LNCaP clone FGC (cell line): ENCODE results near the gene RAB19.

Experiments
- DNase-seq: peaks from one replicate; pipeline ENCODE4 v3.0.0-alpha.2; 2011; ENCODE audit warnings: low read depth
- H3K4me3 ChIP-seq: 2 replicates; pipeline ENCODE4 v1.5.1; 2011; ENCODE audit warnings: mild to moderate bottlenecking, low read depth, low read length, control low read depth
- TF ChIP-seq, protein P1 (sequence below): IDR thresholded peaks from 2 replicates; pipeline ENCODE4 v1.5.1; 2012; ENCODE audit warnings: mild to moderate bottlenecking; ENCODE audit not compliant: control insufficient read depth, insufficient read depth; ENCODE audit errors: extremely low read depth

RAB19 gene

DNA sequence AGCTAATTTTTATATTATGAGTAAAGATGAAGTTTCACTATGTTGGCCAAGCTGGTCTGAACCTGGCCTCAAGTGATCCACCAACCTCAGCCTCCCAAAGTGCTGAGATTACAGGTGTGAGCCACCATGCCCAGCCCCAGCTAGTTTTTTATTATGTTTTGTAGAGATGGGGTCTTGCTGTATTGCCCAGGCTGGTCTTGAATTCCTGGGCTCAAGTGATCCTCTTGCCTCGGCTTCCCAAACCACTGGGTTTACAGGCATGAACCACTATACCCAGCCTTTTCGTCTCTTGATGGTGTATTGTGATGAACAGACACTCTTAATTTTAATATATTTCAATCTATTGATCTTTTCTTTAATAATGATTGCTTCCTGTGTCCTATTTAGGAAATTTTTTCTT, 17.7 kb downstream of the RAB19 start:
- TF ChIP-seq, protein P1, sequence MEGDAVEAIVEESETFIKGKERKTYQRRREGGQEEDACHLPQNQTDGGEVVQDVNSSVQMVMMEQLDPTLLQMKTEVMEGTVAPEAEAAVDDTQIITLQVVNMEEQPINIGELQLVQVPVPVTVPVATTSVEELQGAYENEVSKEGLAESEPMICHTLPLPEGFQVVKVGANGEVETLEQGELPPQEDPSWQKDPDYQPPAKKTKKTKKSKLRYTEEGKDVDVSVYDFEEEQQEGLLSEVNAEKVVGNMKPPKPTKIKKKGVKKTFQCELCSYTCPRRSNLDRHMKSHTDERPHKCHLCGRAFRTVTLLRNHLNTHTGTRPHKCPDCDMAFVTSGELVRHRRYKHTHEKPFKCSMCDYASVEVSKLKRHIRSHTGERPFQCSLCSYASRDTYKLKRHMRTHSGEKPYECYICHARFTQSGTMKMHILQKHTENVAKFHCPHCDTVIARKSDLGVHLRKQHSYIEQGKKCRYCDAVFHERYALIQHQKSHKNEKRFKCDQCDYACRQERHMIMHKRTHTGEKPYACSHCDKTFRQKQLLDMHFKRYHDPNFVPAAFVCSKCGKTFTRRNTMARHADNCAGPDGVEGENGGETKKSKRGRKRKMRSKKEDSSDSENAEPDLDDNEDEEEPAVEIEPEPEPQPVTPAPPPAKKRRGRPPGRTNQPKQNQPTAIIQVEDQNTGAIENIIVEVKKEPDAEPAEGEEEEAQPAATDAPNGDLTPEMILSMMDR, result no peak
- no peak for DNase-seq
- no peak overlapping the region for H3K4me3 ChIP-seq

DNA sequence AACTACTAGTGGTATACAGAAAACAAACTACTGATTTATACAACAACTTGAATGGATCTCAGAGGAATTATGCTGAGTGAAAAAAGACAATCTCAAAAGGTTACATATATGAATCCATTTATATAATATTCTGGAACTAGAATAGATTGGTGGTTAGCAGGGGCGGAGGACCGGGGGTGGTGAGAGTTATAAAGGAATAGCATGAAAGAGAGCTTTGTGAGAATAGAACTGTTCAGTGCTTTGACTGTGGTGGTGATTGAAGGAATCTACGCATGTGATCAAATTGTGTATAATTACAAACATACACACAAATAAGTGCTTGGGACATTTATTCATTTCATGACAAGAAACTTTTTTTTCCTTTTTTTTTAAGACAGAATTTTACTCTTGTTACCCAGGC, 19.6 kb downstream of the RAB19 start:
- no peak overlapping the region for H3K4me3 ChIP-seq
- TF ChIP-seq, protein P1, result no peak
- DNase-seq, result no peak

DNA sequence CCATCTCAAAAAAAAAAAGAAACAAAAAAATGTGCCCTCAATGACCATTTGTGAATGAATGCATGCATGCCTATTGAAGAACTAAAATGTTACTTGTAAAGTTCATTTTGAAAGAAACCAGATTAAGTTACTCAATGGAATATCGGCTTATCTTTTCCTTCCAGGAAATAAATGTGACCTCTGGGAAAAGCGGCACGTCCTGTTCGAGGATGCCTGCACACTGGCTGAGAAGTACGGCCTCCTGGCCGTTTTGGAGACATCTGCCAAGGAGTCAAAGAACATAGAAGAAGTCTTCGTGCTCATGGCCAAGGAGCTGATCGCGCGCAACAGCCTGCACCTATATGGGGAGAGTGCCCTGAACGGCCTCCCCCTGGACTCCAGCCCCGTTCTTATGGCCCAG, 21.9 kb downstream of the RAB19 start:
- no peak for DNase-seq
- TF ChIP-seq, protein P1, result no peak

DNA sequence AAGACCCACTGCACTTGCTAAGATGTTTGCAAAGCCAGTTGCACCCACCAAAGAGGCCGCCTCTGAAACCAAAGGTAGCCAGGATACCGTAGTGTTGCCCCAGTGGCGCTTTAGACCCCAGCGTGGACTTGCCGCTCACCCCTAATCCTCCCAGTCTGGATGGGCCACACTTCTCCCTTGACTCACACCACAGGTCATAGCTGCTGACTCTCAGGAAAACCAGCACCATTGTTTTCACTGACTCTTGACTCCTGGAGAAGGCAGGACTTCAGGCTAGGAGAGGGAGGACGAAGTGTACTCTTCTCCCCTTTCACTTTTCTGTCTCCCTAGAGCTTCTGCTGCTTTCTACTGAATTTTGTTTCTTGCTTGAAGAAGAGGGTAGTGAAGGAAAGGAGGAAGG, 22.3 kb downstream of the RAB19 start:
- DNase-seq, result no peak
- TF ChIP-seq, protein P1, result no peak
- no peak overlapping the region for H3K4me3 ChIP-seq

More for the DNA sequence above, 21.9 kb downstream of the RAB19 start:
- H3K4me3 ChIP-seq, result no peak overlapping the region

DNA sequence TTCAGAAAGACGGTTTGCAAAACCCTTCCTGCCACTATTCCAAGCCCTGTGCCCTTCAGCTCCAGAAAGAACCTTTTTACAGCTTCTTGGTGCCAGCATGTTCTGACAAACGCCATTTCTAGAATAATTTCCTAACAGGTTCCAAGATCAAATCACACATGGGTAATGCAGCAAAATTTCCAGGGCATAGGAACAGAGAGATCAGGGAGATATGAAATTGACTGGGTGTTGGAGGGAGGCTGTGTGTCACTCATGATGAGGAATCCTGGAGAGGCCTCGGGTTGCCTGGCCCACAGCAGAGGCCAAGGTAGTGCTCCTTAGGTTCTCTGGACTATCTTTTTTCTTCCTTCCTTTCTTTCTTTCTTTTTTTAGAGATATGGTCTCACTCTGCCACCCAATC, 29.5 kb downstream of the RAB19 start:
- DNase-seq, result no peak
- TF ChIP-seq, protein P1, result no peak
- H3K4me3 ChIP-seq, result no peak overlapping the region

DNA sequence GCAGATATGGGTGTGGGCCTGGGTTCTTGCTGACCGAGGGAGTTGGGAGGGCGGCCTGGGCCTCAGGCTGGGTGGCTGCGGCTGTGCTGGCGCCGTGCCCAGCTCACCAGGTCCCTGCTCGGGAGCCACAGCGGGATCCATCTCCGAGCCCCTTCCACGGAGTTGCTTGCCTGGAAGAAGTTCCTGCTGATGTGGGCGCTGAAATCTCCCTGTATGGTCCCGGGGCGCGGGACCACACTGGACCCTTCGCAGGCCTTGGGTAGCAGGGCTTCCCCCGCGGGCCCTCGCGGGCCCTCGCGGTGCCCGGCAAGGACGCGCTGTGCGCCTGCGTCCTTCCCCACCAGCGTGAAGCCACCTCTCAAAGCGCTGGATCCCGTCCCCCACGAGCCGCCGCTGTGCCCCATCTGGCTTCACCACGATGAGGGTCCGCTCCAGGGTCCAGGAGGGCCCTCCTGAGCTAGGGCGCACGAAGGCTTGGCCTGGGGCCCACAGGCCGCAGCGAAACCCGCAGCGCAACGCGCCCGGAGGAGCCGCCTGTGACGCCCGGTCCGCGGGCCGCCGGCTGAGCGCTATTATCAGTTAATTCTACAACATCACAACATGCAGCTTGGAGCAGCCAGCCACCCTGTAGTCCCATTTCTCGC, 31.5 kb downstream of the RAB19 start:
- DNase-seq, result no peak
- no peak overlapping the region for H3K4me3 ChIP-seq
- TF ChIP-seq, protein P1, result no peak

DNA sequence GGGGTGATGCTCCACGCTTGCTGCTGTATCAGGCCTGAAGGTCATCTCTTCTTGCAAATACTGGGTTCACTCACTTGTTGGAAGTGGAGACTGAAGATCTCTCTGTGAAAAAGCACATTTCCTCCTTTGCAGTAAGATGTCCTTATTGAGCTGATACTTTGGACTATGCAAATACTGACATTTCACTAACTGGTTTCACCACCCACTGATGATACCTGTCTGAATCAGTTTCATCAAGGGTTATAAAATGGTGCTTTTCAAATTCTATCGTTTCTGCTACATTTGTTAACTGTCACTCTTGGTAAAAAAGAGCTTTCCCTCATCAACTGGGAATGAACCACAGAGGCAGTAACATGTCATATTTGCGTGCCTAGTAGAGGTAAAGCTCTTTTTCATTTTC, 35.5 kb downstream of the RAB19 start:
- TF ChIP-seq, protein P1, result no peak
- H3K4me3 ChIP-seq, result no peak overlapping the region
- DNase-seq, result no peak
